ENCODE measurements around the gene TCF7L1. TPM values are rescaled to one million over a fixed set of nuclear protein-coding genes. Genes with fewer than 3 reads are reported as not detected.

The TCF7L1 gene
- total and polyA plus RNA-seq, 2 of the 13 experiments (the other 11 are each of a cell fraction or from before 2014, with no cell fraction given) = 0.04 to 0.15 TPM

GRCh38 chr2:85194780-85195480 is 61.7 kb downstream of the TCF7L1 start:
- Histone ChIP-seq H3K9me3 (ENCODE audit: low read length) (no peaks in the 10 kb centered on the region), H3K36me3 (replicated peaks in 1 of 2; ENCODE audit: control insufficient read depth in 1 of 2, insufficient read depth in 2 of 2, low read length in 2 of 2) (no peaks in the 10 kb centered on the region), H3K4me2 (ENCODE audit: low read depth, low read length) (no peak overlapping the region), H3K27me3 (ENCODE audit: control insufficient read depth in 1 of 2, insufficient read depth in 2 of 2, low read length in 2 of 2) (peaks cover 0 to 27% of the 10 kb centered on the region in 2 experiments; a peak in 2 of 5 replicates), H3K27ac (ENCODE audit: extremely low read length, insufficient read depth, low read length) (no peak overlapping the region), H3K79me2 (ENCODE audit: insufficient read depth, low read length) (no peaks in the 10 kb centered on the region), H3K9ac (ENCODE audit: insufficient read depth, low read depth, low read length) (no peak overlapping the region), H3K4me1 (ENCODE audit: insufficient read depth, low read length) (0 out of 2 replicates have a peak, but pooled peaks cover 2% of the 10 kb centered on the region), H4K20me1 (ENCODE audit: insufficient read depth, low read length) (no peaks in the 10 kb centered on the region), H3K4me3 (replicated peaks in 1 of 3; ENCODE audit: insufficient read depth in 1 of 3, low read depth in 2 of 3, low read length in 3 of 3) (no peak overlapping the region), H2AFZ (ENCODE audit: low read length) (no peak overlapping the region)
- 5% methylated on average over 8 of the region's 8 CpGs for WGBS (ENCODE audit: low lambda C conversion rate)
- in situ Hi-C loops (cut with HindIII; ENCODE audit: extremely low pct_ligation_motif_present, low pct_unique_long_range_greater_than_20kb) (no loop called here), intact Hi-C loops (cut with micrococcal nuclease; ENCODE audit: unreplicated experiment) (no loop called here)
- FAIRE-seq = no peak
- ChIA-PET CTCF (ENCODE audit: low intra/inter-chr PET ratio, low total read pairs) (no interaction called here), POLR2A (no interaction called here)
- peak; percentile 10; the same call in 1 of the 2 replicates for TF ChIP-seq ZNF770 (CRISPR knock-in tag; IDR thresholded peaks at IDR 0.05)
- TF ChIP-seq TARDBP (CRISPR knock-in tag; IDR thresholded peaks at IDR 0.05) = no peak
- no peak for TF ChIP-seq FOXA1 (IDR thresholded peaks at IDR 0.05)
- TF ChIP-seq FOXA1 (CRISPR knock-in tag; IDR thresholded peaks at IDR 0.05) = no peak
- no peak for TF ChIP-seq HOXA3 (CRISPR knock-in tag; IDR thresholded peaks at IDR 0.05)
- peak; percentile 30; the same call in 1 of the 2 replicates for TF ChIP-seq CEBPB (IDR thresholded peaks at IDR 0.05; ENCODE audit: borderline replicate concordance, low read depth, low read length)
- no peak for ATAC-seq
- no TSS peak for BruUV-seq (replicated peaks)
- no peak for DNase-seq (ENCODE audit: low spot score)

GRCh38 chr2:85195956-85196355 is 62.8 kb downstream of the TCF7L1 start:
- no TSS peak for BruUV-seq (replicated peaks)
- H3K4me1 ChIP-seq (ENCODE audit: insufficient read depth, low read length) = no peaks in the 10 kb centered on the region
- intact Hi-C loops (cut with micrococcal nuclease; ENCODE audit: unreplicated experiment) (no loop called here), in situ Hi-C loops (cut with HindIII; ENCODE audit: extremely low pct_ligation_motif_present, low pct_unique_long_range_greater_than_20kb) (no loop called here)
- H3K79me2 ChIP-seq (ENCODE audit: insufficient read depth, low read length) = no peaks in the 10 kb centered on the region
- no peak overlapping the region for H2AFZ ChIP-seq (ENCODE audit: low read length)
- peaks cover 0 to 21% of the 10 kb centered on the region in 2 experiments; a peak in 2 of 5 replicates for H3K27me3 ChIP-seq (ENCODE audit: control insufficient read depth in 1 of 2, insufficient read depth in 2 of 2, low read length in 2 of 2)
- H3K9me3 ChIP-seq (ENCODE audit: low read length) = no peaks in the 10 kb centered on the region
- no peak for DNase-seq (ENCODE audit: low spot score)
- H3K4me3 ChIP-seq (replicated peaks in 1 of 3; ENCODE audit: insufficient read depth in 1 of 3, low read depth in 2 of 3, low read length in 3 of 3) = no peak overlapping the region
- H4K20me1 ChIP-seq (ENCODE audit: insufficient read depth, low read length) = no peaks in the 10 kb centered on the region
- H3K36me3 ChIP-seq (replicated peaks in 1 of 2; ENCODE audit: control insufficient read depth in 1 of 2, insufficient read depth in 2 of 2, low read length in 2 of 2) = no peaks in the 10 kb centered on the region
- no peak overlapping the region for H3K9ac ChIP-seq (ENCODE audit: insufficient read depth, low read depth, low read length)
- ATAC-seq = no peak
- H3K27ac ChIP-seq (ENCODE audit: extremely low read length, insufficient read depth, low read length) = no peak overlapping the region
- no peak for FAIRE-seq
- POLR2A ChIA-PET = no interaction called here
- 10% methylated on average over 5 of the region's 5 CpGs for WGBS (ENCODE audit: low lambda C conversion rate)
- no peak overlapping the region for H3K4me2 ChIP-seq (ENCODE audit: low read depth, low read length)
- CTCF ChIA-PET (ENCODE audit: low intra/inter-chr PET ratio, low total read pairs) = no interaction called here
- no peak for TF ChIP-seq SMAD1 (CRISPR knock-in tag; IDR thresholded peaks at IDR 0.05; ENCODE audit: borderline replicate concordance, low read depth)
- no peak for TF ChIP-seq ZNF225 (CRISPR knock-in tag; IDR thresholded peaks at IDR 0.05)
- no peak for TF ChIP-seq ZNF629 (CRISPR knock-in tag; conservative IDR thresholded peaks at IDR 0.05)
- no peak for TF ChIP-seq ARID4A (CRISPR knock-in tag; IDR thresholded peaks at IDR 0.05; ENCODE audit: borderline replicate concordance)
- no peak for TF ChIP-seq ZSCAN9 (CRISPR knock-in tag; IDR thresholded peaks at IDR 0.05; ENCODE audit: borderline replicate concordance)
- no peak for TF ChIP-seq ATF1 (CRISPR knock-in tag; IDR thresholded peaks at IDR 0.05)
- no peak for TF ChIP-seq SAFB2 (CRISPR knock-in tag; IDR thresholded peaks at IDR 0.05; ENCODE audit: borderline replicate concordance, low read depth)
- TF ChIP-seq ZNF549 (CRISPR knock-in tag; IDR thresholded peaks at IDR 0.05) = no peak

Data from HepG2 (cell line).